Cardiac muscle cell (in vitro differentiated cells and primary cell): Measurements from ENCODE around the gene TBC1D2. TPM values are rescaled to one million over a fixed set of nuclear protein-coding genes. Genes with fewer than 3 reads are reported as not detected.

Experiments used
- DNase-seq, 2 donors: peaks; one replicate each; pipeline versions ENCODE4 v3.0.0 to v3.0.0-alpha.2; 2010 to 2017; ENCODE audit warnings: low read depth in 1 of 2, low spot score in 1 of 2
- H3K27ac ChIP-seq: fragments of 200-600 bp; sonication (generic); 2 replicates; pipeline ENCODE4 v1.5.1; 2016
- H3K27me3 ChIP-seq: fragments of 200-600 bp; sonication (generic); 2 replicates; pipeline ENCODE4 v1.6.0; 2016; ENCODE audit warnings: control low read depth
- H3K36me3 ChIP-seq: fragments of 200-600 bp; sonication (generic); 2 replicates; pipeline ENCODE4 v1.5.1; 2016; ENCODE audit warnings: control low read depth
- H3K4me1 ChIP-seq: fragments of 200-600 bp; sonication (generic); 2 replicates; pipeline ENCODE4 v1.8.1; 2017; ENCODE audit warnings: low read depth, mild to moderate bottlenecking, mixed run types
- H3K4me3 ChIP-seq: fragments of 200-600 bp; sonication (generic); 2 replicates; pipeline ENCODE4 v1.5.1; 2016; ENCODE audit warnings: mild to moderate bottlenecking
- H3K9me3 ChIP-seq: fragments of 200-600 bp; sonication (generic); 2 replicates; pipeline ENCODE4 v1.5.1; 2017; ENCODE audit warnings: low read depth, mild to moderate bottlenecking, control low read depth
- polyA plus RNA-seq: library from polyadenylated mRNA; unstranded; fragments of >200 nt; fragmentation: Nextera tagmentation; extraction: Ambion mirVana; gene quantifications from 2 replicates; pipeline ENCODE4 v1.2.1, GENCODE V29; 2016
- total RNA-seq: library from RNA; depleted of rRNA; stranded (reverse); fragments of >200 nt; gene quantifications from 2 replicates; pipeline ENCODE4 v1.2.3, GENCODE V29; 2016
- TF ChIP-seq, protein P1 (sequence below): IDR thresholded peaks from 2 replicates; pipeline ENCODE4 v1.5.1; 2012; ENCODE audit warnings: low read depth, mild to moderate bottlenecking, low read length

The TBC1D2 gene
- total and polyA plus RNA-seq, 2 experiments from 2014 or later: 3.0 to 5.5 TPM

DNA sequence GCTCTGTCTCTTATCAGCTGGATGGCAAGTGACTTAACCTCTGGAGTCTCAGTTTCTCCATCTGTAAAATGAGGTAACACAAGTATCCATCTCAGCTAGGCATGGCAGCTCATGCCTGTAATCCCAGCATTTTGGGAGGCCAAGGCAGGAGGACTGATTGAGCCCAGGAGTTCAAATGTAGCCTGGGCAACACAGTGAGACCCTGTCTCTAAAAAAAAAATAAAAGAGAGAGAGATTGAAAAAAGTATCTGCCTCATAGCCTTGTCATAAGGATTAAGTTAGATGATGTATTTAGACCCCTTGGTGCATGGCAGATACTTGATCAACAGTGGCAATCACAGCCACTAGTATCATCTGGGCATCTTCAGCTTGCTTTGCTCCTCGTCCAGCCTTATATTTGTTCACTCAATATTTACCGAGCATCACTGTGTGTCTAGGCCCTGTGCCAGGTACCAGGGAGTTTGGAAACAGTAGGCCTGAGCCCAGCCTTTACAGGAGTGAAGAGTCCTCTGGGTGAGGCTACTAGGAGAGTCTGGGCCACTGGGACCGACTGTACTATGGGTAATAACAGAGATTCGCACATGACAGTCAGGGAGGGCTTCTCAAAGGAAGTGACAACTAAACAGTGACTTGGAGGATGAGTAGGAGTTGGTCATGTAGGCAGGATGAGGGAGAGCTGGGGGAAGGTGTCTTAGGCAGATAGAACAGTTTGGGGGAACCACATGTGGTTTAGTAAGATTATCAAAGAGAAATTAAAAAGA lies 97.2 kb downstream of the TBC1D2 start:
- H3K27ac ChIP-seq: no peak overlapping the region
- DNase-seq: no peak
- H3K9me3 ChIP-seq: no peaks in the 10 kb centered on the region
- TF ChIP-seq, protein P1, sequence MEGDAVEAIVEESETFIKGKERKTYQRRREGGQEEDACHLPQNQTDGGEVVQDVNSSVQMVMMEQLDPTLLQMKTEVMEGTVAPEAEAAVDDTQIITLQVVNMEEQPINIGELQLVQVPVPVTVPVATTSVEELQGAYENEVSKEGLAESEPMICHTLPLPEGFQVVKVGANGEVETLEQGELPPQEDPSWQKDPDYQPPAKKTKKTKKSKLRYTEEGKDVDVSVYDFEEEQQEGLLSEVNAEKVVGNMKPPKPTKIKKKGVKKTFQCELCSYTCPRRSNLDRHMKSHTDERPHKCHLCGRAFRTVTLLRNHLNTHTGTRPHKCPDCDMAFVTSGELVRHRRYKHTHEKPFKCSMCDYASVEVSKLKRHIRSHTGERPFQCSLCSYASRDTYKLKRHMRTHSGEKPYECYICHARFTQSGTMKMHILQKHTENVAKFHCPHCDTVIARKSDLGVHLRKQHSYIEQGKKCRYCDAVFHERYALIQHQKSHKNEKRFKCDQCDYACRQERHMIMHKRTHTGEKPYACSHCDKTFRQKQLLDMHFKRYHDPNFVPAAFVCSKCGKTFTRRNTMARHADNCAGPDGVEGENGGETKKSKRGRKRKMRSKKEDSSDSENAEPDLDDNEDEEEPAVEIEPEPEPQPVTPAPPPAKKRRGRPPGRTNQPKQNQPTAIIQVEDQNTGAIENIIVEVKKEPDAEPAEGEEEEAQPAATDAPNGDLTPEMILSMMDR: no peak
- no peak overlapping the region for H3K4me3 ChIP-seq
- no peaks in the 10 kb centered on the region for H3K27me3 ChIP-seq
- H3K4me1 ChIP-seq: no peaks in the 10 kb centered on the region
- no peaks in the 10 kb centered on the region for H3K36me3 ChIP-seq

DNA sequence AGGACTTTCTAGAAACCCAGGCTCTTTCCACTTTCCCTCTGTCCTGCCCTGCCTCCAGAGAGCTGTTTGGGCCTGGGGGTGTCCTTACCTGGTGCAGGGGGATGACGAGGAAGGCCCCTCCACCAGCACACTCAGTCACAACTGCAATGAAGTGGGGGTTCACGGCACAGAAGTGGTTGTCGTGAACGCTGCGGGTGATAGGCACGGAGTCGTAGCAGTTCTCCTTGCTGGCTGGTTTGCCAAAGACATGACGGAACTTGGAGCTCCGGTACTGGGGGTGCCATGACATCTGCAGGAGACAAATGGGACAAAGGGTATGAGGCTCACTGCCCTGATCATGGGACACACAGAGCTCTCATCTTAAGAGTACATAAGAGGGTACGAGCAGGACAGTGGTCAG lies 98.1 kb downstream of the TBC1D2 start:
- H3K36me3 ChIP-seq: no peaks in the 10 kb centered on the region
- H3K4me3 ChIP-seq: no peak overlapping the region
- TF ChIP-seq, protein P1: no peak
- no peaks in the 10 kb centered on the region for H3K27me3 ChIP-seq
- no peak overlapping the region for H3K27ac ChIP-seq
- H3K4me1 ChIP-seq: no peaks in the 10 kb centered on the region
- H3K9me3 ChIP-seq: no peaks in the 10 kb centered on the region
- DNase-seq: no peak

DNA sequence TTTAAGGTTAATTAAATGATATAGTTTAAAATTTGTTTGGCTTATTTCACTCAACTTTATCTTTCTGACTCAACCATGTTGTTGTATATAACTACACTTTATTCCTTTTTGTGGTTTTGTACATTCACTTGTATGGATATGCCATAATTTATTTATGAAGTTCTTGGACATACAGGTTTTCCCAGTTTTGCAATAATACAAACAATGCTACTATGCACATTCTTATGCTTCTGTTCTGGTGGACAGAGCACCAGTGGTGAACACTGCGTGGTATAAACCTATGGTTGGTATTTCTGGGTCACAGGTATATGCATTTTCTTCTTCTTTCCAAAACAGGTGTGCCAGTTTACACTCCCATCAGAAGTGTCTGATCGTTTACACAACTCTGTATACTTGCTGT lies 100.8 kb downstream of the TBC1D2 start:
- TF ChIP-seq, protein P1: no peak
- DNase-seq: no peak
- H3K4me3 ChIP-seq: no peak overlapping the region
- H3K36me3 ChIP-seq: no peaks in the 10 kb centered on the region
- no peaks in the 10 kb centered on the region for H3K27me3 ChIP-seq
- no peaks in the 10 kb centered on the region for H3K4me1 ChIP-seq
- H3K9me3 ChIP-seq: no peaks in the 10 kb centered on the region
- no peak overlapping the region for H3K27ac ChIP-seq

DNA sequence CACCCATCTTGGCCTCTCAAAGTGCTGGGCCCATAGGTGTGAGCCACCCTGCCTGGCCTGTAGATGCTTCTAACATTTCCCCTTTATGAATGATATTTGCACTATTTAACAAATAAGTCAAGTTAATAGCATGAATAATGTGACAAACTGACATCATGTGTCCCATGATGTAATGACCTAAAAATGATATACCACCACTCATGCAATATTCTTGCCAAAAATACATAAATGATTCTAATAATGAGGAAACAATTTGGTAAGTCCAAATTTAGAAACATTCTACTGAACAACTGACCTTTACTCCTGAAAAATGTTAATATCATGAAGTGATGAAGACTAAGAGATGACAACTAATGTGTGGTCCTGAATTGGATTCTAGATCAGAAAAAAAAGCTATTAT lies 102.9 kb downstream of the TBC1D2 start:
- H3K27me3 ChIP-seq: no peaks in the 10 kb centered on the region
- DNase-seq: no peak
- H3K27ac ChIP-seq: no peak overlapping the region

DNA sequence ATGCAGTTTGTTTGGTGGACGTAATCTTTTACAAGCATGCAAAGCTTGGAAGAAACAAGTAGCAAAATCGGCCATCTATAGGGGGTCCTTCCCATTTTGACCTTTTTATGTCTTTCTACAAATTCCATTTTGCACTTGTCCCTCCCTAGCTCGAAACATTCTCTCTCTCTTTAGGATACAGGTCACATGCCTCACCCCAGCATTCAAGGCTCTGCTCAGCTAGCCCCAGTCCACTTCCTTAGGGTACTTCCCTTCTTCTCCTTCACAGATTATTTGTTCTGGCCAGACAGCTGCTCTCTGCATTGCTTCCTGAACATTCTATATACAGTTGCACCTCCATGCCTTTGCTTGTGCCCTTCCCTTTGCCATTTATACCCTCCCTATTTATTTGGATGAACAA lies 104.7 kb downstream of the TBC1D2 start:
- H3K27me3 ChIP-seq: no peaks in the 10 kb centered on the region
- H3K27ac ChIP-seq: no peak overlapping the region
- TF ChIP-seq, protein P1: no peak

More for the DNA sequence above, 102.9 kb downstream of the TBC1D2 start:
- Histone ChIP-seq H3K36me3 (no peaks in the 10 kb centered on the region), H3K9me3 (no peaks in the 10 kb centered on the region), H3K4me1 (no peaks in the 10 kb centered on the region), H3K4me3 (no peak overlapping the region)
- TF ChIP-seq, protein P1: no peak

More for the DNA sequence above, 104.7 kb downstream of the TBC1D2 start:
- Histone ChIP-seq H3K36me3 (no peaks in the 10 kb centered on the region), H3K9me3 (no peaks in the 10 kb centered on the region), H3K4me3 (no peak overlapping the region), H3K4me1 (no peaks in the 10 kb centered on the region)
- DNase-seq: no peak
